D721Med (cell line): ENCODE data around the gene HTRA3.
A peak's percentile ranks its signal among the peaks of the same experiment; 100 is the strongest.

Source experiments
- DNase-seq: peaks from one replicate; pipeline ENCODE4 v3.0.0; 2011; ENCODE audit warnings: low spot score; ENCODE audit not compliant: insufficient read length
- FAIRE-seq: peaks from 2 replicates; lab custom pipeline; 2011; peaks lifted over from hg19 to GRCh38; lab: Jason Lieb, UNC
- TF ChIP-seq, protein P1 (sequence below): IDR thresholded peaks from 2 replicates; pipeline ENCODE4 v1.5.1; 2012; ENCODE audit warnings: mild to moderate bottlenecking, control low read depth; ENCODE audit not compliant: insufficient read depth; ENCODE audit errors: missing control alignments

HTRA3 gene

GRCh38 chr4:8235686-8236085 lies 33.9 kb upstream of the HTRA3 start:
- TF ChIP-seq, protein P1, sequence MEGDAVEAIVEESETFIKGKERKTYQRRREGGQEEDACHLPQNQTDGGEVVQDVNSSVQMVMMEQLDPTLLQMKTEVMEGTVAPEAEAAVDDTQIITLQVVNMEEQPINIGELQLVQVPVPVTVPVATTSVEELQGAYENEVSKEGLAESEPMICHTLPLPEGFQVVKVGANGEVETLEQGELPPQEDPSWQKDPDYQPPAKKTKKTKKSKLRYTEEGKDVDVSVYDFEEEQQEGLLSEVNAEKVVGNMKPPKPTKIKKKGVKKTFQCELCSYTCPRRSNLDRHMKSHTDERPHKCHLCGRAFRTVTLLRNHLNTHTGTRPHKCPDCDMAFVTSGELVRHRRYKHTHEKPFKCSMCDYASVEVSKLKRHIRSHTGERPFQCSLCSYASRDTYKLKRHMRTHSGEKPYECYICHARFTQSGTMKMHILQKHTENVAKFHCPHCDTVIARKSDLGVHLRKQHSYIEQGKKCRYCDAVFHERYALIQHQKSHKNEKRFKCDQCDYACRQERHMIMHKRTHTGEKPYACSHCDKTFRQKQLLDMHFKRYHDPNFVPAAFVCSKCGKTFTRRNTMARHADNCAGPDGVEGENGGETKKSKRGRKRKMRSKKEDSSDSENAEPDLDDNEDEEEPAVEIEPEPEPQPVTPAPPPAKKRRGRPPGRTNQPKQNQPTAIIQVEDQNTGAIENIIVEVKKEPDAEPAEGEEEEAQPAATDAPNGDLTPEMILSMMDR = no peak

GRCh38 chr4:8236106-8236919 lies 33.2 kb upstream of the HTRA3 start:
- no peak for DNase-seq
- FAIRE-seq = no peak

More at GRCh38 chr4:8235686-8236085, 33.9 kb upstream of the HTRA3 start:
- DNase-seq (no peak), FAIRE-seq (no peak)

GRCh38 chr4:8236920-8237195 lies 32.7 kb upstream of the HTRA3 start:
- FAIRE-seq (no peak), DNase-seq (no peak)
- TF ChIP-seq, protein P1 = no peak

More at GRCh38 chr4:8236106-8236919, 33.2 kb upstream of the HTRA3 start:
- TF ChIP-seq, protein P1 = peak; percentile 26

DNA sequence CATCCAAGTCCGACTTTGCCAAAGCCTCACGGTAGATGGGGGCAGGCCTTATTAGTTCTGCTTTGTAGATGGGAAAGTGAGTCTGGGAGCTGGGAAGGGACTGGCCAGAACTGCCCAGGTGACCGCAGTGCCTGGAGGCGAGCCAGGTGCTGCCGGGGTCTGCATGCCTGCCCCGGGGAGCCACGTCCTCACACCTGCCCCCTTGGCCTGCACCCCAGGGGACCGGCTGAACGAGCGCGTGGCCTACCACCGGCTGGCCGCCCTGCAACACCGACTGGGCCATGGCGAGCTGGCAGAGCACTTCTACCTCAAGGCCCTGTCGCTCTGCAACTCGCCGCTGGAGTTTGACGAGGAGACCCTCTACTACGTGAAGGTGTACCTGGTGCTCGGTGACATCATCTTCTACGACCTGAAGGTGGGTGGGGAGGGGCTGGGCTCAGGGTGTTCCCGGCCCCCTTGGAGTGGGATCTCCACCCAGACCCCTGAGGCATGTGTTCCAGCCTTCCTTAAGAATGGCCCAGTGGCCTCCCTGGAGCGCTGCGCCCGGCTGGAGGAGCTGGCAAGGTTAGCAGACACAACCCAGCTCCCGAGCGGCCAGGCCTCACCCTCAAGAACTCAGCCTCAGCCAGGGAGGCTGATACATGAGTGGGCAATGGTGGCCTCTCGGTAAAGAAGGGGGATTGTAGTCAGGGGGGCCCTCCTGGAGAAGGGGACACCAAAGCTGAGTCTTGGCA lies 32.1 kb upstream of the HTRA3 start:
- FAIRE-seq (no peak), DNase-seq (no peak)
- TF ChIP-seq, protein P1 = no peak

- TF ChIP-seq, protein P1 = no peak
- no peak for FAIRE-seq
- no peak for DNase-seq
These were observed 31.5 kb upstream of the HTRA3 start for GRCh38 chr4:8238036-8238511.

- DNase-seq = no peak
- no peak for FAIRE-seq
- TF ChIP-seq, protein P1 = peak; percentile 9
These were observed 31.0 kb upstream of the HTRA3 start for GRCh38 chr4:8238515-8239053.
